NCI-H2081 (cell line): ENCODE results near the gene MAPK8.

ENCODE experiments used
- DNase-seq, 2 experiments: peaks; one replicate each; lab custom pipeline; 2025; lab: John Stamatoyannopoulos, UW

Gene MAPK8

GRCh38 chr10:48384699-48384982 is 78.2 kb downstream of the MAPK8 start:
- DNase-seq, result no peak

- no peak for DNase-seq
Measured at GRCh38 chr10:48389272-48389671, 82.8 kb downstream of the MAPK8 start.

GRCh38 chr10:48389846-48390557 is 83.5 kb downstream of the MAPK8 start:
- no peak for DNase-seq

- no peak for DNase-seq
Measured at GRCh38 chr10:48390558-48390871, 84.0 kb downstream of the MAPK8 start.

GRCh38 chr10:48390933-48391845 is 84.7 kb downstream of the MAPK8 start:
- no peak for DNase-seq

- no peak for DNase-seq
Measured at GRCh38 chr10:48391994-48392393, 85.5 kb downstream of the MAPK8 start.

- DNase-seq, result no peak
Measured at GRCh38 chr10:48398261-48398660, 91.8 kb downstream of the MAPK8 start.

GRCh38 chr10:48399056-48399541 is 92.6 kb downstream of the MAPK8 start:
- no peak for DNase-seq

GRCh38 chr10:48399551-48399950 is 93.1 kb downstream of the MAPK8 start:
- no peak for DNase-seq

- no peak for DNase-seq
Measured at GRCh38 chr10:48400129-48400849, 93.8 kb downstream of the MAPK8 start.

- no peak for DNase-seq
Measured at GRCh38 chr10:48400850-48401220, 94.4 kb downstream of the MAPK8 start.

GRCh38 chr10:48404646-48405045 is 98.2 kb downstream of the MAPK8 start:
- no peak for DNase-seq

GRCh38 chr10:48406204-48406603 is 99.7 kb downstream of the MAPK8 start:
- no peak for DNase-seq

- DNase-seq, result no peak
Measured at GRCh38 chr10:48406658-48407057, 100.2 kb downstream of the MAPK8 start.

GRCh38 chr10:48410503-48410902 is 104.0 kb downstream of the MAPK8 start:
- no peak for DNase-seq

- DNase-seq, result no peak
Measured at GRCh38 chr10:48411510-48411909, 105.0 kb downstream of the MAPK8 start.

GRCh38 chr10:48412081-48412480 is 105.6 kb downstream of the MAPK8 start:
- no peak for DNase-seq

GRCh38 chr10:48412933-48413332 is 106.5 kb downstream of the MAPK8 start:
- no peak for DNase-seq

- DNase-seq, result no peak
Measured at GRCh38 chr10:48414160-48414559, 107.7 kb downstream of the MAPK8 start.

- DNase-seq, result no peak
Measured at GRCh38 chr10:48414778-48415177, 108.3 kb downstream of the MAPK8 start.

- DNase-seq, result no peak
Measured at GRCh38 chr10:48416584-48417232, 110.2 kb downstream of the MAPK8 start.

GRCh38 chr10:48417374-48417773 is 110.9 kb downstream of the MAPK8 start:
- no peak for DNase-seq
